Measurements from ENCODE around the gene CLEC11A. TPM values are rescaled to one million over a fixed set of nuclear protein-coding genes. Genes with fewer than 3 reads are reported as not detected.
"Not testable (repeated sequence)": the region's sequence is repeated elsewhere in the genome, so short reads cannot be mapped to it uniquely, and the experiment has no call there.

The CLEC11A gene
- total RNA-seq, 1 donor from 2014 or later = 0.75 TPM

GRCh38 chr19:50739132-50739913, 16.2 kb downstream of the CLEC11A start:
- intact Hi-C loops (cut with micrococcal nuclease) = no loop called here
- no peak for DNase-seq (ENCODE audit: low spot score)
- Mint-ChIP-seq H3K4me1 (ENCODE audit: low read depth) (no peaks in the 10 kb centered on the region), H3K36me3 (ENCODE audit: low read depth) (no peaks in the 10 kb centered on the region), H3K27me3 (ENCODE audit: insufficient read depth) (peaks cover 10% of the 10 kb centered on the region), H3K4me3 (no peak overlapping the region), H3K27ac (no peak overlapping the region), H3K9me3 (no peaks in the 10 kb centered on the region)

- no peak overlapping the region for H3K27ac Mint-ChIP-seq
- H3K27me3 Mint-ChIP-seq (ENCODE audit: insufficient read depth) = peaks cover 10% of the 10 kb centered on the region
- no peaks in the 10 kb centered on the region for H3K4me1 Mint-ChIP-seq (ENCODE audit: low read depth)
- intact Hi-C loops (cut with micrococcal nuclease) = no loop called here
- no peak overlapping the region for H3K4me3 Mint-ChIP-seq
- DNase-seq (ENCODE audit: low spot score) = no peak
- no peaks in the 10 kb centered on the region for H3K36me3 Mint-ChIP-seq (ENCODE audit: low read depth)
- H3K9me3 Mint-ChIP-seq = no peaks in the 10 kb centered on the region
Measured at GRCh38 chr19:50739914-50740426, 16.8 kb downstream of the CLEC11A start.

GRCh38 chr19:50741179-50741933, 18.2 kb downstream of the CLEC11A start:
- no peaks in the 10 kb centered on the region for H3K36me3 Mint-ChIP-seq (ENCODE audit: low read depth)
- H3K9me3 Mint-ChIP-seq = no peaks in the 10 kb centered on the region
- H3K27me3 Mint-ChIP-seq (ENCODE audit: insufficient read depth) = peaks cover 10% of the 10 kb centered on the region
- no peak for DNase-seq (ENCODE audit: low spot score)
- no peak overlapping the region for H3K27ac Mint-ChIP-seq
- no peaks in the 10 kb centered on the region for H3K4me1 Mint-ChIP-seq (ENCODE audit: low read depth)
- no peak overlapping the region for H3K4me3 Mint-ChIP-seq
- intact Hi-C loops (cut with micrococcal nuclease) = no loop called here

- DNase-seq (ENCODE audit: low spot score) = no peak
- Mint-ChIP-seq H3K4me1 (ENCODE audit: low read depth) (no peaks in the 10 kb centered on the region), H3K27me3 (ENCODE audit: insufficient read depth) (peaks cover 8% of the 10 kb centered on the region), H3K36me3 (ENCODE audit: low read depth) (no peaks in the 10 kb centered on the region), H3K27ac (no peak overlapping the region), H3K9me3 (no peaks in the 10 kb centered on the region), H3K4me3 (no peak overlapping the region)
- intact Hi-C loops (cut with micrococcal nuclease) = no loop called here
Measured at GRCh38 chr19:50743537-50743936, 20.4 kb downstream of the CLEC11A start.

- Mint-ChIP-seq H3K27me3 (ENCODE audit: insufficient read depth) (peaks cover 4% of the 10 kb centered on the region), H3K9me3 (no peaks in the 10 kb centered on the region), H3K27ac (no peak overlapping the region), H3K4me3 (no peak overlapping the region), H3K36me3 (ENCODE audit: low read depth) (no peaks in the 10 kb centered on the region), H3K4me1 (ENCODE audit: low read depth) (no peaks in the 10 kb centered on the region)
- intact Hi-C loops (cut with micrococcal nuclease) = no loop called here
- no peak for DNase-seq (ENCODE audit: low spot score)
Measured at GRCh38 chr19:50745221-50745620, 22.1 kb downstream of the CLEC11A start.

GRCh38 chr19:50747141-50747540, 24.0 kb downstream of the CLEC11A start:
- H3K9me3 Mint-ChIP-seq; H3K36me3 Mint-ChIP-seq (ENCODE audit: low read depth); DNase-seq (ENCODE audit: low spot score); H3K4me3 Mint-ChIP-seq; intact Hi-C loops (cut with micrococcal nuclease); H3K4me1 Mint-ChIP-seq (ENCODE audit: low read depth); H3K27ac Mint-ChIP-seq; H3K27me3 Mint-ChIP-seq (ENCODE audit: insufficient read depth): not testable (repeated sequence)

GRCh38 chr19:50749490-50749889, 26.3 kb downstream of the CLEC11A start:
- H3K4me1 Mint-ChIP-seq (ENCODE audit: low read depth) = no peaks in the 10 kb centered on the region
- no peak for DNase-seq (ENCODE audit: low spot score)

GRCh38 chr19:50750010-50750409, 26.8 kb downstream of the CLEC11A start:
- H3K4me3 Mint-ChIP-seq = no peak overlapping the region
- no peaks in the 10 kb centered on the region for H3K4me1 Mint-ChIP-seq (ENCODE audit: low read depth)
- H3K9me3 Mint-ChIP-seq = no peaks in the 10 kb centered on the region
- no peak for DNase-seq (ENCODE audit: low spot score)
- no peaks in the 10 kb centered on the region for H3K27me3 Mint-ChIP-seq (ENCODE audit: insufficient read depth)
- no peak overlapping the region for H3K27ac Mint-ChIP-seq
- intact Hi-C loops (cut with micrococcal nuclease) = no loop called here
- no peaks in the 10 kb centered on the region for H3K36me3 Mint-ChIP-seq (ENCODE audit: low read depth)

More at GRCh38 chr19:50749490-50749889, 26.3 kb downstream of the CLEC11A start:
- intact Hi-C loops (cut with micrococcal nuclease) = no loop called here
- H3K4me3 Mint-ChIP-seq = no peak overlapping the region
- H3K9me3 Mint-ChIP-seq = no peaks in the 10 kb centered on the region
- H3K27me3 Mint-ChIP-seq (ENCODE audit: insufficient read depth) = no peaks in the 10 kb centered on the region
- no peaks in the 10 kb centered on the region for H3K36me3 Mint-ChIP-seq (ENCODE audit: low read depth)
- no peak overlapping the region for H3K27ac Mint-ChIP-seq

- no peak for DNase-seq (ENCODE audit: low spot score)
- Mint-ChIP-seq H3K4me3 (no peak overlapping the region), H3K27ac (no peak overlapping the region), H3K4me1 (ENCODE audit: low read depth) (no peaks in the 10 kb centered on the region), H3K27me3 (ENCODE audit: insufficient read depth) (no peaks in the 10 kb centered on the region), H3K36me3 (ENCODE audit: low read depth) (no peaks in the 10 kb centered on the region), H3K9me3 (no peaks in the 10 kb centered on the region)
- intact Hi-C loops (cut with micrococcal nuclease) = no loop called here
Measured at GRCh38 chr19:50753879-50754278, 30.7 kb downstream of the CLEC11A start.

- H3K9me3 Mint-ChIP-seq; H3K27me3 Mint-ChIP-seq (ENCODE audit: insufficient read depth); H3K4me1 Mint-ChIP-seq (ENCODE audit: low read depth); H3K36me3 Mint-ChIP-seq (ENCODE audit: low read depth); H3K4me3 Mint-ChIP-seq; H3K27ac Mint-ChIP-seq; DNase-seq (ENCODE audit: low spot score); intact Hi-C loops (cut with micrococcal nuclease): not testable (repeated sequence)
Measured at GRCh38 chr19:50756244-50756643, 33.1 kb downstream of the CLEC11A start.

GRCh38 chr19:50757624-50758023, 34.5 kb downstream of the CLEC11A start:
- H3K27ac Mint-ChIP-seq; intact Hi-C loops (cut with micrococcal nuclease); H3K9me3 Mint-ChIP-seq: not testable (repeated sequence)

GRCh38 chr19:50759076-50759475, 35.9 kb downstream of the CLEC11A start:
- H3K36me3 Mint-ChIP-seq (ENCODE audit: low read depth); intact Hi-C loops (cut with micrococcal nuclease): not testable (repeated sequence)

More at GRCh38 chr19:50757624-50758023, 34.5 kb downstream of the CLEC11A start:
- H3K27me3 Mint-ChIP-seq (ENCODE audit: insufficient read depth); H3K4me3 Mint-ChIP-seq; H3K4me1 Mint-ChIP-seq (ENCODE audit: low read depth); DNase-seq (ENCODE audit: low spot score); H3K36me3 Mint-ChIP-seq (ENCODE audit: low read depth): not testable (repeated sequence)

GRCh38 chr19:50759886-50760285, 36.7 kb downstream of the CLEC11A start:
- no peak overlapping the region for H3K4me3 Mint-ChIP-seq
- no peak for DNase-seq (ENCODE audit: low spot score)
- no peaks in the 10 kb centered on the region for H3K36me3 Mint-ChIP-seq (ENCODE audit: low read depth)
- intact Hi-C loops (cut with micrococcal nuclease) = no loop called here
- no peaks in the 10 kb centered on the region for H3K27me3 Mint-ChIP-seq (ENCODE audit: insufficient read depth)
- no peaks in the 10 kb centered on the region for H3K9me3 Mint-ChIP-seq
- H3K27ac Mint-ChIP-seq = no peak overlapping the region
- H3K4me1 Mint-ChIP-seq (ENCODE audit: low read depth) = no peaks in the 10 kb centered on the region

More at GRCh38 chr19:50759076-50759475, 35.9 kb downstream of the CLEC11A start:
- not testable (repeated sequence) for H3K27ac Mint-ChIP-seq; H3K9me3 Mint-ChIP-seq; H3K4me1 Mint-ChIP-seq (ENCODE audit: low read depth); H3K4me3 Mint-ChIP-seq; DNase-seq (ENCODE audit: low spot score); H3K27me3 Mint-ChIP-seq (ENCODE audit: insufficient read depth)
